ENCODE data around the gene GPD1L. TPM values are rescaled to one million over a fixed set of nuclear protein-coding genes. Genes with fewer than 3 reads are reported as not detected.
"Not testable (repeated sequence)": the region's sequence is repeated elsewhere in the genome, so short reads cannot be mapped to it uniquely, and the experiment has no call there.

Gene GPD1L
- total RNA-seq, 2 experiments from 2014 or later = 12.2 to 14.4 TPM

DNA sequence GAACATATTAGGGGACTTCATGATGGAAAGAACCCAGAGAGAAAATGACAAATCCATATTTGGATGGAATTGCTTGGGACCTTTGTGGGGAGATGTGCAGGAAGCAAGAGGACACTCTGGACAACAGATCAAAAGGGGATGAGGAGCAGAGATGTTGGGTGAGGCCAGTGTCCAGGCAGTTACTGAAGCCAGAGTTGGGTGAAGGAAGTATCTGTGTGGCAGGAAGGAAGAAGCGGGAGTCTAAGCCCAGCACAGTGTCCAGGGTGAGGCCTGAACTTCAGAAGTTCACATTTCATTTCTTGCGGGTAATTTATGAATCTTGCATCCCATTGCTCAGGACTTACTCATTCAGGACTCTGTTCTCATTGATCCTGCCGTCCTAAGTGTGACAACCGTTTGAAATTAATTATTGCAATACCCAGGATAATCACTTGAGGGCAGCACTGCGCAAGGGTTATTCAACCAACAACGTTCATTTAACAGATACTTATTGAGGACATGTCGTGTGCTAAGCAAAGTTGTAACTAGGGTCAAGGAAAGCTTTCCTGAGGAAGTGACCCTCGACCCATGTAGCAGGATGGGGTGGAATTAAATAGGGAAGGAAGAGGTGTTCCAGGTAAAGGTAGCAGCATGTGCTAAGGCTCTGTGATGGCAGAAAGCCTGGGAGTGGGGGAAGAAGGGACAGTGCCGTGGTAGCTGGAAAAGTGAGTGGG is 70.7 kb downstream of the GPD1L start:
- H3K4me3 Mint-ChIP-seq = peak overlapping the region; percentile 38
- H3K4me1 Mint-ChIP-seq = peaks cover 7% of the 10 kb centered on the region

DNA sequence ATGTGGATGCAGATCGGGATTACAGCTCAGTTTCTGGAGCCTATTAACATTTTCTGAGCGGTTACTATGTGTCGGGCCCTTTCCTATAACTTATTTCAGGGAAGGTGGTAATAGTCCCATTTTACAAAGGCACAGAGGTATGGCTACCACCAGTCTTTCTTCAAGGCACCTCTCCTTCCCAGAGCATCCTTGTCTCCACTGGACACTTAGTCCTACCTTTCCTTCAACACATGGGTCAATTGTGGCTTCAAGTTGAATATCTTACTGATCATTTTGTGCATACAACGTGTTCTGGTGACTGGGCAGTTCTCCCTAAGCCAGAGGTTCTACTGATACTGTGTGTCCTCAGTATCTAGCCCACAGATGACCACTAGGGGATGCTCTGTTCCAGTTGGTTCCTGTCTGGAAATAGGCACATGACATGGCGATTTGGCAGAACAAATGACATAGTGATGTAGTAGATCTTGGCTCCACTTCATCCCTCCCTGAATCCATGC is 71.3 kb downstream of the GPD1L start:
- Mint-ChIP-seq H3K36me3 (no peaks in the 10 kb centered on the region), H3K27me3 (peaks cover 22% of the 10 kb centered on the region), H3K27ac (no peak overlapping the region), H3K4me1 (peaks cover 7% of the 10 kb centered on the region), H3K9me3 (no peaks in the 10 kb centered on the region), H3K4me3 (no peak overlapping the region)
- peak; percentile 48 for DNase-seq

More for the DNA sequence above, 70.7 kb downstream of the GPD1L start:
- DNase-seq = peak; percentile 43
- Mint-ChIP-seq H3K9me3 (peaks cover 3% of the 10 kb centered on the region), H3K27me3 (peaks cover 22% of the 10 kb centered on the region), H3K27ac (peak overlapping the region; percentile 8), H3K36me3 (peaks cover 4% of the 10 kb centered on the region)

DNA sequence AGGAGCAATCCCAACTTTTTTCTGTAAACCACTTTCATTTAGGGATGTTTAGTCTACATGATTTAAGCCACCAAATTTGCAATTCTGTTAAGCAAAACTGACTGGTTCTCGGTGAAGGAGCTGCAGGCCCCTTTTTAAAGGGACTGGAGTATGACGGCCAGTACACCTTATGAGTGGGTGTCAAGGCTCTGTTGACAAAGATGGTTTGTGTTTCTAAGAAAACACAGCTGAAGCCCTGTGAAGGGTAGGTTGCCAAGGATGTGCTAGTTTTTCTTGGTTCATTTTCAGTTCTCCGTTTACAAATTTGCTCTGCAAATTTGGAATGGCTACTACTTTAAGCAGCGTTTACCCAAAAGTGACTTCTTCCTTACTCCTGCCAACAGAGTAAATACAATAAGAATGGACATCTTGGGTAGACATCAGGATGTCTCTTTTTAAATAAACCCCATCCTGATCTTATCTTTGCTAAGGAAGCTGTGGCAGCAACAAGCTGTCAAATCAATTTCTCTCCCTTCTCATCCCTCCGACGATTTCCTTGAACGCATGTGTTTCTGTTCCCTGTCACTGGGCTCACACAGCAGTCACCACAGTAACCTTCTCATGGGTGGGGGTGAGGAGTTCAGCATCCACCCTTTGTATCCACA is 73.8 kb downstream of the GPD1L start:
- Mint-ChIP-seq H3K27ac (no peak overlapping the region), H3K36me3 (no peaks in the 10 kb centered on the region), H3K4me3 (no peak overlapping the region), H3K27me3 (peaks cover 22% of the 10 kb centered on the region), H3K9me3 (no peaks in the 10 kb centered on the region), H3K4me1 (peaks cover 7% of the 10 kb centered on the region)
- DNase-seq = no peak

DNA sequence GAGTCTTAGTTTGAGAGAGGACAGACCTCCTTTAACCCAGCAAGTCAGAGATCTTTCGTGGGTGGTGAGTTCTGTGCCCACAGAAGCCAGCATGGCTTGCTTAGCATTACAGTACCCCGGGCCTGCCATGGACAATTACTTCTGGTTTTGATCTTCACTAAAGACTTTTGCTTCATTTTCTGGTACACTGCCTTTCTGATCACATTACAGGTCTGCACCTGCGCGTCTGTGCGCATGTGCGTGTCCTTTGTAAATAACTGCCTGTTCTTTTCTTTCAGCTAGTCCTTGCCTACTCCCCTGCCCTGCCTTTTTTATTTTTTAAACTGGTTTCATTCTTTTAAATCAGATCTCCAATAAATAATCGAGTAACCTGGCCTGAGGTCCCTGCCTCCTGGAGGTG is 74.9 kb downstream of the GPD1L start:
- H3K4me3 Mint-ChIP-seq = no peak overlapping the region
- peaks cover 7% of the 10 kb centered on the region for H3K4me1 Mint-ChIP-seq
- no peaks in the 10 kb centered on the region for H3K36me3 Mint-ChIP-seq
- H3K27ac Mint-ChIP-seq = no peak overlapping the region
- DNase-seq = no peak
- peaks cover 22% of the 10 kb centered on the region for H3K27me3 Mint-ChIP-seq
- H3K9me3 Mint-ChIP-seq = no peaks in the 10 kb centered on the region

DNA sequence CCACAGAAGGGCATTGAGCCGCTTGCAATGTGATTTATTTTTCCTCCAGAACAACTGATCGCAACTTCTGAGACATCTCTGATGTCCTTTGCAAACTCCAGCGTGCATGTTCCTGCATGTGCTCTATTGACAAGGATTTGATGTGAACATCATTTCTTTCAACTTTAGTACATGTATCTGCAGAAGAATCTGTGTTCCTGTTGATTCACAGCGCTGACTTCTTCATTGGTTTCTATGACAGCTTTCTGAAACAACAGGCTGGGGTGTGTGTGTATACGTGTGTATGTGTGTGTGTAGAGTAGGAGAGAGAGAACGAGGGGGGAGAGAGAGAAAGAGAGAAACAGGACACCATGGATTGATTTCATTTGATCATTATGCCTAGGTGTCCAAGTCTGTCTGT is 75.4 kb downstream of the GPD1L start:
- DNase-seq = no peak
- no peaks in the 10 kb centered on the region for H3K9me3 Mint-ChIP-seq
- peaks cover 7% of the 10 kb centered on the region for H3K4me1 Mint-ChIP-seq
- H3K27me3 Mint-ChIP-seq = peaks cover 22% of the 10 kb centered on the region
- H3K4me3 Mint-ChIP-seq = no peak overlapping the region
- H3K27ac Mint-ChIP-seq = no peak overlapping the region
- no peaks in the 10 kb centered on the region for H3K36me3 Mint-ChIP-seq

DNA sequence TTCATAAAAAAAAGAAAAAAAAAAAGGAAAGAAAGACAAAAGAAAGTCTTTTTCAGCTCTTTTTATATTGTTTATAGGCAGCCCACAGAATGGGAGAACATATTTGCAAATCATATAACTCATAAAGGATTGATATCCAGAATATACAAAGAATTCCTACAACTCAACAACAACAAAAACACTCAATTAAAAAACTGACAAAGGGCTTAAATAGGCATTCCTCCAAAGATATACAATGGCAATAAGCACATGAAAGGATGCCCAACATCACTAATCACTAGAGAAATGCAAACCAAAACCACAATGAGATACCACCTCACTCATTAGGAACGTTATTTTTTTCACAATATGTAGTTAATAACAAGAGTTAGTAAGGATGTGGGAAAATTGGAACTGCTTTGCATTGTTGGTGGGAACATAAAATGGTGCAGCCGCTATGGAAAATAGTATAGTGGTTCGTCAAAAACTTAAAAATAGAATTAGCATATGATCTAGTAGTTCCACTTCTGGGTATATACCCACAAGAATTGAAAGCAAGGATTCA is 77.8 kb downstream of the GPD1L start:
- Mint-ChIP-seq H3K27ac (no peak overlapping the region), H3K9me3 (no peaks in the 10 kb centered on the region), H3K4me1 (no peaks in the 10 kb centered on the region), H3K27me3 (peaks cover 11% of the 10 kb centered on the region), H3K4me3 (no peak overlapping the region), H3K36me3 (no peaks in the 10 kb centered on the region)
- DNase-seq = no peak

DNA sequence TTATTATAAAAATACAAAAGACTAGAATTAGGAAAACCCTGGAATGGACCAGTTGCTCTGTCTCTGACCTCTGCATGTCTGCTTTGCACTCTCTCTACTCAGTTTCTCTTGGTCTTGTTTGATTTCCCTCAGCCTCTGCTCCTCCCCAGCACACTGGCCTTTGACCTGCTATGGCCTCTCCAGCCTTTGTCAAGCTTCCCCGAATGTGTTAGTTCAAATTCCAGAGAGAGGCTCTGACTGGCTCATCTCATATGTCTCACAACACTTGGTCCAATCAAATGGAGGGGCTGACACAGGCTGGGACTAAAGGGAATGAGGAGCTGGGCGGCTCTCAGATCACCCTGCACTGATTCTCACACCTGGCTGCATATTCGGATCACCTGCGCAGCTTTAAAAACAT is 79.7 kb downstream of the GPD1L start:
- Mint-ChIP-seq H3K4me1 (no peaks in the 10 kb centered on the region), H3K36me3 (no peaks in the 10 kb centered on the region), H3K27me3 (peaks cover 3% of the 10 kb centered on the region), H3K4me3 (no peak overlapping the region), H3K27ac (no peak overlapping the region), H3K9me3 (no peaks in the 10 kb centered on the region)
- DNase-seq = no peak

DNA sequence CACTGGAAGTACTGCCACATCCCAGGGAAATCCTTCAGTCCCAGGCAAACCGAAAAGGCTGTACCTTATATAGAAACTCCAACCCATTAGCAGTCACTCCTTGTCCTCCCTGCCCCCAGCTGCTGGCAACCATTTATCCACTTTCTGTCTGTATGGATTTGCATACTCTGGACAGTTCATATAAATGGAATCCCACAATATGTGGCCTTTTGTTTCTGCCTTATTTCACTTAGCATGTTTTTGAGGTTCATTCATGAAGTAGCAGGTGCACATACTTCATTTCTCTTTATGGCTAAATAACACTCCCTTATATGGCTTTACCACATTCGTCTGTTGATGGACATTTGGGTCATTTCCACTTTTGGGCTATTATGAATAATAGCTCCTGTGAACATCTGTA is 80.5 kb downstream of the GPD1L start:
- Mint-ChIP-seq H3K9me3 (no peaks in the 10 kb centered on the region), H3K4me1 (no peaks in the 10 kb centered on the region), H3K4me3 (no peak overlapping the region), H3K36me3 (no peaks in the 10 kb centered on the region), H3K27ac (no peak overlapping the region), H3K27me3 (peaks cover 3% of the 10 kb centered on the region)
- DNase-seq = no peak

DNA sequence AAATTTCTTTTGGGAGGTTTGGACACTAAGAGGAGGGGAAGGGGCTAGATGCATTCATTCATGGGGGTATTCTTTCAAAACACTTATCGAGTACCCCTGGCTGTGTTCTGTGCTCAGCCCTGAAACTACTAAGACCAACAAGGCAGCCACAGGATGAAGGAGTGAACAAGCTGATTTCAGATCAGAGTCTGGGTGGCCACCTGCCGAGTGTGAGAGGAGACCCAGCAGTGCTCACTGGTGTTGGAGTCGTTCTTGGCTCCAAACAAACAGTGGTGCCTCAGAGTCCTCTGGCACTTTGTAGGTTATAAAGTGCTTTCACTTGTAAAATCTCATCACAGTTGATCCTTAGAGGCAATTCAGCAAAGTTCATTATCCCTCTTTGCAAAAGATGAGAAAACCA is 83.3 kb downstream of the GPD1L start:
- Mint-ChIP-seq H3K9me3 (no peaks in the 10 kb centered on the region), H3K27me3 (peaks cover 3% of the 10 kb centered on the region), H3K36me3 (no peaks in the 10 kb centered on the region), H3K4me1 (no peaks in the 10 kb centered on the region), H3K27ac (no peak overlapping the region), H3K4me3 (no peak overlapping the region)
- no peak for DNase-seq

DNA sequence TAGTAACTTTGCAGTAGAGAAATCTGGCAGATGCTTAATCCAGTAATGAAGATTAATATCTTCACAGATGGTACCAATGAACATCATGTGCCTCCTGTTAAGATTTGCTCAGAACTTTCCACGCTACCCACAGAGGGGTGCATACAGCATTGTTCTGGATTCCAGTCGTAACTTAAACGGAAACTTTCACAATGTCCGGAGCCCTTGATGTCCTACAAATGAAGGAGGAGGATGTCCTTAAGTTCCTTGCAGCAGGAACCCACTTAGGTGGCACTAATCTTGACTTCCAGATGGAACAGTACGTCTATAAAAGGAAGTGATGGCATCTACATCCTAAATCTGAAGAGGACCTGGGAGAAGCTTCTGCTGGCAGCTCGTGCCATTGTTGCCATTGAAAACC is 84.1 kb downstream of the GPD1L start:
- DNase-seq, H3K9me3 Mint-ChIP-seq, H3K36me3 Mint-ChIP-seq: not testable (repeated sequence)

DNA sequence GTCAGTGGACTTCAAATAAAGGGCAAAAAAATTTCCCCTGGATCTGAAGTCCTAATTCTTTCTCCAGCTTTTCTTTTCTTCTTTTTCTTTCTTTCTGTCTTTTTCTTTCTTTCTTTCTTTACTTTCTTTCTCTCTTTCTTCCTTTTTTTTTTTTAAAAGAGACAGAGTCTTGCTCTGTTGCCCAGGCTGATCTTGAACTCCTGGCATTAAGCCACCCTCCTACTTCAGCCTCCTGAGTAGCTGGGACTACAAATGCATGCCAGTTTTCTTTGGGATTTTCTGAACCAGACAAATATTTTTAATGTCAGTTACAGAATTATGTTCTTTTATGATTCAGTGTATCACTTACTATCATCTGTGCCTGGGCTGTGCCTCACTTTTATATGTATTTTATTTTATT is 86.7 kb downstream of the GPD1L start:
- Mint-ChIP-seq H3K4me1 (no peaks in the 10 kb centered on the region), H3K36me3 (no peaks in the 10 kb centered on the region), H3K27me3 (no peaks in the 10 kb centered on the region), H3K9me3 (no peaks in the 10 kb centered on the region), H3K4me3 (no peak overlapping the region), H3K27ac (no peak overlapping the region)
- no peak for DNase-seq

More for the DNA sequence above, 84.1 kb downstream of the GPD1L start:
- not testable (repeated sequence) for H3K27ac Mint-ChIP-seq, H3K27me3 Mint-ChIP-seq, H3K4me1 Mint-ChIP-seq, H3K4me3 Mint-ChIP-seq

DNA sequence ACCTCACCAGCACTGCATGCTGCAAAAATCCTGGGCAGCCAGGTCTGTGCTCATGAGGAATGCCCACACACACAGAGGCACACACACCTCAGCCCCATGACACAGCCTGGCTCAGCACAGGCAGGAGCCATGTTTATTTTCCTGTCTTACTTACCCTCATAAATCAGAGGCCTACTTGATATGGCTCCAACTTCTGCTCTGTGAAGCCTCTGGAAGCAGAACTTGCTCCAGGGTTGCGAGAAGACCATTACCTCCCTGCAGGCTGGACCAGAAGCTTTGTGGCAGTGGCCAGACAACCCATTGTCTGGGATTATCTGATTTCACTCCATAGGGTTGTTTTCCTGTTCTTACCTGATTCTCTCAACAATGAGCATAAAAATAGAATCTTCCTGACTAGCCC is 88.2 kb downstream of the GPD1L start:
- no peaks in the 10 kb centered on the region for H3K27me3 Mint-ChIP-seq
- H3K27ac Mint-ChIP-seq = no peak overlapping the region
- no peaks in the 10 kb centered on the region for H3K36me3 Mint-ChIP-seq
- no peaks in the 10 kb centered on the region for H3K9me3 Mint-ChIP-seq
- no peak overlapping the region for H3K4me3 Mint-ChIP-seq
- no peaks in the 10 kb centered on the region for H3K4me1 Mint-ChIP-seq
- DNase-seq = no peak

DNA sequence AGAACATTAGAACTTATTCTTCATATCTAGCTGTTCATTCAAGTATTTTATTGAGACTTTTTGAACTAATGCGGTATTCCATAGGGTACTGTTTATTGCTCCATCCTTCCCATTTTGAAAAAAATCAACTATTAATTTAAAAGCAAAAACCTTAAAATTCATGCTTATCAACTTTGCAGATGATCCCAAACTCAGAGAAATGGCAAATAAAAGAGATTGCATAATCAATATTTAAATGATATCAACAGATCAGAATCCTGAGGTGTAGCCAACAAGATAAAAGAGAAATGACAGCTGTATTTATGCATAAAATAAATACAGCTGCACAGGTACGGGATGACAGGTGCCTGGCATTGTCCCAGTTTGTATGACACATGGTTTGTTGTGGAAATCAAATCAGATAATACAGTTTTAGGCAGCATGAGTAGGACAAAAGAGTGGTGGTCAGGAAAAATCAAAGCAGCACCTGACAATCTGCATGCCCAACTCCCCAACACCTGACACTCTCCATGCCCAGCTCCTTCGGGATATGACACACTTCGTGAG is 89.6 kb downstream of the GPD1L start:
- H3K27me3 Mint-ChIP-seq = no peaks in the 10 kb centered on the region
- no peaks in the 10 kb centered on the region for H3K36me3 Mint-ChIP-seq
- no peaks in the 10 kb centered on the region for H3K9me3 Mint-ChIP-seq
- no peaks in the 10 kb centered on the region for H3K4me1 Mint-ChIP-seq
- no peak for DNase-seq
- no peak overlapping the region for H3K27ac Mint-ChIP-seq
- no peak overlapping the region for H3K4me3 Mint-ChIP-seq

DNA sequence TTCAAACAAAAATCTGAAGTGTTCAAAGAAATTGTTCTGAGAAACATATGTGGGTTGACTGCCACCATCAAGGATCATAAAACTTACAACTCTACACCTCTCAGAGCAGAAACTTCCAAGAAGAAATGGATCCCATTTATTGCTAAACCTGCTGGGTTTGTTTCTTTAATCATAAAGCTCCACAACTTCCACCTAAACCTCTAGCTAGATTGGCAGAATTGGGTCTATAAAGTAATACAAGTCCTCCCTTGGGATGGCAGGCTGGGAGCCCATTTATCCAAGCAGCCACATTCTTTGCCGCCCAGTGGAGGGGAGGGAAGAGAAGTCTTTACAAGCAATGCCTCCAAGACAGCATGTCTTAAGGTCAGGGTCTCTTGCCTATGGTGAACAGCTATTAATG is 91.6 kb downstream of the GPD1L start:
- Mint-ChIP-seq H3K36me3 (no peaks in the 10 kb centered on the region), H3K27me3 (no peaks in the 10 kb centered on the region), H3K4me3 (no peak overlapping the region), H3K27ac (no peak overlapping the region), H3K9me3 (no peaks in the 10 kb centered on the region), H3K4me1 (no peaks in the 10 kb centered on the region)
- no peak for DNase-seq

DNA sequence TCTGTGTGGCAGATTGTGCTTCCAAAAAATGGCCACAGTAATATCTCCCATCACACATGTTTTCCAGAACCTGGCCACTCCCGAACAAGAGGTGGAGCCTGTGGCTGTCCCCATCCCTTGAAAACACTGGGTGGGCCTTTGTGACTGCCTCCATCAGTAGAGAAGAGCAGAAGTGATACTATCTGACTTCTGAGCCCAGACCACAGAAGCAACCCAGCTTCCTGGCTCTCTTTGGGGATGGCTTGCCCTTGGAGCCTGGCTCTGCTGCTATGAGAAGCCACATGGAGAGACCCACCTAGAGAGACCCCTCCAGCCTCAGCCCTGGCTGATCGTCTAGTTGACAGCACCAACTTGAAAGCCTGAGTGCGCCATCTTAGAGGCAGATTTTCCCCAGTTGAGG is 92.3 kb downstream of the GPD1L start:
- no peak overlapping the region for H3K4me3 Mint-ChIP-seq
- no peak overlapping the region for H3K27ac Mint-ChIP-seq

More for the DNA sequence above, 92.3 kb downstream of the GPD1L start:
- DNase-seq = no peak
- H3K9me3 Mint-ChIP-seq = no peaks in the 10 kb centered on the region
- H3K36me3 Mint-ChIP-seq = no peaks in the 10 kb centered on the region
- H3K4me1 Mint-ChIP-seq = no peaks in the 10 kb centered on the region
- no peaks in the 10 kb centered on the region for H3K27me3 Mint-ChIP-seq
